ENCODE measurements around the gene AMN. TPM values are rescaled to one million over a fixed set of nuclear protein-coding genes. Genes with fewer than 3 reads are reported as not detected.

AMN gene
- total RNA-seq, 1 donor, result 0.43 TPM

GRCh38 chr14:102965971-102966655, 43.6 kb downstream of the AMN start:
- no peak for TF ChIP-seq CTCF (IDR thresholded peaks at IDR 0.05; ENCODE audit: insufficient read depth, low read depth, low read length)
- no peak overlapping the region for H3K4me3 ChIP-seq (ENCODE audit: low read depth, low read length)
- DNase-seq (ENCODE audit: low read depth), result no peak

GRCh38 chr14:102966681-102967505, 44.4 kb downstream of the AMN start:
- no peak overlapping the region for H3K4me3 ChIP-seq (ENCODE audit: low read depth, low read length)
- TF ChIP-seq CTCF (IDR thresholded peaks at IDR 0.05; ENCODE audit: insufficient read depth, low read depth, low read length), result no peak
- DNase-seq (ENCODE audit: low read depth), result no peak

- no peak overlapping the region for H3K4me3 ChIP-seq (ENCODE audit: low read depth, low read length)
- DNase-seq (ENCODE audit: low read depth), result no peak
- TF ChIP-seq CTCF (IDR thresholded peaks at IDR 0.05; ENCODE audit: insufficient read depth, low read depth, low read length), result no peak
These were observed 45.0 kb downstream of the AMN start for GRCh38 chr14:102967506-102967795.

- DNase-seq (ENCODE audit: low read depth), result no peak
- no peak for TF ChIP-seq CTCF (IDR thresholded peaks at IDR 0.05; ENCODE audit: insufficient read depth, low read depth, low read length)
- no peak overlapping the region for H3K4me3 ChIP-seq (ENCODE audit: low read depth, low read length)
These were observed 45.8 kb downstream of the AMN start for GRCh38 chr14:102968306-102968705.

GRCh38 chr14:102969060-102969791, 46.8 kb downstream of the AMN start:
- TF ChIP-seq CTCF (IDR thresholded peaks at IDR 0.05; ENCODE audit: insufficient read depth, low read depth, low read length), result no peak
- no peak overlapping the region for H3K4me3 ChIP-seq (ENCODE audit: low read depth, low read length)
- no peak for DNase-seq (ENCODE audit: low read depth)

- no peak for TF ChIP-seq CTCF (IDR thresholded peaks at IDR 0.05; ENCODE audit: insufficient read depth, low read depth, low read length)
- no peak overlapping the region for H3K4me3 ChIP-seq (ENCODE audit: low read depth, low read length)
- no peak for DNase-seq (ENCODE audit: low read depth)
These were observed 47.4 kb downstream of the AMN start for GRCh38 chr14:102969901-102970300.
